K562 (cell line): ENCODE results near the gene DARS2. TPM values are rescaled to one million over a fixed set of nuclear protein-coding genes. Genes with fewer than 3 reads are reported as not detected.

ENCODE experiments used
- ATAC-seq: fragments of 200-7000 bp; cut with Tn5 transposase; 3 replicates; pipeline ENCODE4 v1.9.1; 2020; ENCODE audit warnings: moderate library complexity
- BruUV-seq: library from RNA; stranded (reverse); fragments of 400-500 nt; replicated peaks from 2 replicates; lab custom pipeline; 2021; lab: Mats Ljungman, UMichigan
- CTCF ChIA-PET: fragments of 300-600 bp; formaldehyde crosslinking; extraction: SDS; loops from one replicate; lab custom pipeline; 2021; ENCODE audit warnings: low intra/inter-chr PET ratio; lab: Yijun Ruan, JAX
- POLR2A ChIA-PET: fragments of 300-600, 350-650 bp; sonication (Branson Sonifier 250); formaldehyde crosslinking; extraction: SDS; loops from one replicate; lab custom pipeline; 2021; ENCODE audit warnings: antibody characterized with exemption, inconsistent platforms; lab: Yijun Ruan, JAX
- DNase-seq, 4 experiments: peaks; one replicate each; pipeline versions ENCODE4 v3.0.0 to v3.0.0-alpha.2; 2011 to 2018; ENCODE audit warnings: low spot score in 3 of 4, mixed read lengths in 3 of 4; ENCODE audit errors: extremely low read depth in 1 of 4
- FAIRE-seq: peaks from 2 replicates; lab custom pipeline; 2011; peaks lifted over from hg19 to GRCh38; lab: Jason Lieb, UNC
- H2AFZ ChIP-seq: 2 replicates; pipeline ENCODE4 v1.6.0; 2011; ENCODE audit warnings: low read depth, low read length, control low read depth, inconsistent platforms
- H3K27ac ChIP-seq: fragments of 200-600 bp; 3 replicates; pipeline ENCODE4 v1.8.0; 2011; ENCODE audit warnings: low read depth, mild to moderate bottlenecking, control low read depth, inconsistent platforms, low read length, moderate library complexity, mixed read lengths; ENCODE audit errors: extremely low read depth
- H3K27me3 ChIP-seq, 2 experiments: fragments of 300-600 bp in 1 of 2; 2 replicates in 1 of 2; 3 replicates in 1 of 2; pipeline versions ENCODE4 v1.6.0 to v1.8.0; 2011; ENCODE audit warnings: inconsistent platforms in 2 of 2, low read length in 2 of 2, mild to moderate bottlenecking in 1 of 2, mixed read lengths in 1 of 2, moderate library complexity in 1 of 2; ENCODE audit not compliant: control insufficient read depth in 2 of 2, insufficient read depth in 2 of 2
- H3K36me3 ChIP-seq: fragments of 300-600 bp; 3 replicates; pipeline ENCODE4 v1.8.0; 2011; ENCODE audit warnings: mild to moderate bottlenecking, low read length, inconsistent platforms; ENCODE audit not compliant: control insufficient read depth, insufficient read depth
- H3K4me1 ChIP-seq, 2 experiments: fragments of 200-600 bp in 1 of 2; replicated peaks in 1 of 2; 2 replicates in 1 of 2; 3 replicates in 1 of 2; pipeline versions ENCODE4 v1.5.1 to v1.8.0; 2011; ENCODE audit warnings: inconsistent platforms in 2 of 2, low read length in 2 of 2, mild to moderate bottlenecking in 1 of 2, mixed read lengths in 1 of 2, moderate library complexity in 1 of 2; ENCODE audit not compliant: control insufficient read depth in 2 of 2, insufficient read depth in 2 of 2
- H3K4me2 ChIP-seq: 2 replicates; pipeline ENCODE4 v1.6.1; 2011; ENCODE audit warnings: low read length, control low read depth, inconsistent platforms, mixed read lengths; ENCODE audit not compliant: insufficient read depth
- H3K4me3 ChIP-seq: fragments of 200-600 bp; sonication (generic), shearing (Covaris generic); 2 replicates; pipeline ENCODE4 v1.5.1; 2016; ENCODE audit warnings: control low read depth, inconsistent platforms
- H3K79me2 ChIP-seq: fragments of 200-600 bp; 3 replicates; pipeline ENCODE4 v1.8.0; 2011; ENCODE audit warnings: low read length, inconsistent platforms; ENCODE audit not compliant: control insufficient read depth, insufficient read depth
- H3K9ac ChIP-seq, 2 experiments: 2 replicates each; pipeline versions ENCODE4 v1.6.0 to v1.6.1; 2011; ENCODE audit warnings: low read depth in 2 of 2, low read length in 2 of 2, control low read depth in 1 of 2, inconsistent platforms in 1 of 2, mild to moderate bottlenecking in 1 of 2, mixed read lengths in 1 of 2; ENCODE audit not compliant: insufficient read depth in 1 of 2
- H3K9me1 ChIP-seq: one replicate; pipeline ENCODE4 v1.6.0; 2011; ENCODE audit warnings: inconsistent platforms, mild to moderate bottlenecking, low read length, moderate library complexity; ENCODE audit not compliant: control insufficient read depth, insufficient read depth
- H3K9me3 ChIP-seq: replicated peaks from 2 replicates; pipeline ENCODE4 v1.5.1; 2011; ENCODE audit warnings: low read depth, low read length, inconsistent platforms; ENCODE audit not compliant: control insufficient read depth, insufficient read depth
- H4K20me1 ChIP-seq: replicated peaks from 2 replicates; pipeline ENCODE4 v1.6.1; 2011; ENCODE audit warnings: low read length, inconsistent platforms, mixed read lengths; ENCODE audit not compliant: control insufficient read depth, insufficient read depth
- C11orf30 ChIP-seq: fragments of 450-650 bp; IDR thresholded peaks from 2 replicates; pipeline ENCODE4 v1.6.1; 2016; ENCODE audit warnings: low read depth, mild to moderate bottlenecking
- CBFA2T3 ChIP-seq: fragments of 450-650 bp; IDR thresholded peaks from 2 replicates; pipeline ENCODE4 v1.6.1; 2017
- ETV1 ChIP-seq: fragments of 450-650 bp; conservative IDR thresholded peaks from 2 replicates; pipeline ENCODE4 v1.6.1; 2016; ENCODE audit warnings: missing genetic modification characterization, control low read depth, low read depth, missing compliant biosample characterization
- NKRF ChIP-seq: fragments of 450-650 bp; IDR thresholded peaks from 2 replicates; pipeline ENCODE4 v1.6.1; 2016; ENCODE audit warnings: borderline replicate concordance
- SMAD1 ChIP-seq: fragments of 150-350 bp; IDR thresholded peaks from 2 replicates; pipeline ENCODE4 v1.6.1; 2014; ENCODE audit warnings: low read length, low read depth; ENCODE audit not compliant: partially characterized antibody
- SRSF7 ChIP-seq: fragments of 200-400 bp; formaldehyde crosslinking; optimal IDR thresholded peaks from 2 replicates; pipeline ENCODE3; 2017; ENCODE audit warnings: mild to moderate bottlenecking, low read depth, low read length
- YBX1 ChIP-seq: fragments of 450-650 bp; IDR thresholded peaks from 2 replicates; pipeline ENCODE4 v1.7.1; 2016; ENCODE audit warnings: mild to moderate bottlenecking
- ZNF280A ChIP-seq: fragments of 450-650 bp; IDR thresholded peaks from 2 replicates; pipeline ENCODE4 v1.6.1; 2018; ENCODE audit warnings: mild to moderate bottlenecking, low read depth; ENCODE audit not compliant: partially characterized antibody
- ZNF592 ChIP-seq: fragments of 450-650 bp; IDR thresholded peaks from 2 replicates; pipeline ENCODE4 v1.6.1; 2017; ENCODE audit warnings: antibody characterized with exemption, mild to moderate bottlenecking
- ZNF696 ChIP-seq: fragments of 250-450 bp; sonication (Bioruptor Pico); conservative IDR thresholded peaks from 2 replicates; pipeline ENCODE4 v1.4.0; 2020; ENCODE audit warnings: mild to moderate bottlenecking, moderate library complexity
- ZNF76 ChIP-seq: fragments of 250-450 bp; sonication (Bioruptor Pico); IDR thresholded peaks from 2 replicates; pipeline ENCODE4 v1.4.0; 2020; ENCODE audit warnings: mild to moderate bottlenecking, moderate library complexity, borderline replicate concordance
- ZNF764 ChIP-seq: fragments of 250-450 bp; sonication (Bioruptor Pico); IDR thresholded peaks from 2 replicates; pipeline ENCODE4 v1.4.0; 2020; ENCODE audit warnings: low read depth, mild to moderate bottlenecking, moderate library complexity
- WGBS: fragments of 100-300 bp; shearing (Covaris generic); methylation state at CpG from one replicate; pipeline ENCODE4 v1.1.6; 2016; ENCODE audit warnings: low coverage, mixed read lengths; ENCODE audit not compliant: insufficient coverage; ENCODE audit errors: missing lambda C conversion rate; 5-methylcytosine and 5-hydroxymethylcytosine counted together
- in situ Hi-C: fragments of 300-500 bp; cut with MboI; formaldehyde crosslinking; loops from 4 replicates; pipeline ENCODE4 v1.15.0; 2018; ENCODE audit warnings: inconsistent platforms, mixed read lengths
- intact Hi-C: fragments of 100-400 bp; cut with micrococcal nuclease; formaldehyde crosslinking; loops from 2 replicates; pipeline ENCODE4 v1.14.2; 2022
- polyA plus RNA-seq, 8 experiments: library from polyadenylated mRNA; depleted of rRNA in 4 of 8; stranded (reverse) in 5 of 8; unstranded in 3 of 8; fragments of >200 nt; fragmentation: Nextera tagmentation in 2 of 8; fragmentation: Illumina TruSeq in 1 of 8; extraction: Ambion mirVana in 2 of 8; extraction: Trizol in 1 of 8; gene quantifications; 2 replicates each; pipeline versions ENCODE4 v1.2.1 to v1.2.3, GENCODE V29; 2011 to 2014; ENCODE audit warnings: inconsistent platforms in 1 of 8, missing spikeins in 1 of 8
- total RNA-seq, 7 experiments: library from RNA; depleted of rRNA in 6 of 7; stranded (reverse); fragments of >200 nt in 6 of 7; fragmentation: Illumina TruSeq in 2 of 7; extraction: Trizol in 2 of 7; gene quantifications; 2 replicates each; pipeline versions ENCODE4 v1.2.1 to v1.2.3, GENCODE V29; 2011 to 2021; ENCODE audit warnings: low replicate concordance in 1 of 7

DARS2 gene
- total and polyA plus RNA-seq, 9 of the 15 experiments (the other 6 are each of a cell fraction or from before 2014, with no cell fraction given) = 36.4 to 96.7 (median 68.6) TPM

- DNase-seq = peak; percentile 28 to 79 (median 46)
- peak overlapping the region; percentile 89 for H2AFZ ChIP-seq
- no peaks in the 10 kb centered on the region for H3K9me1 ChIP-seq
- BruUV-seq = no TSS peak
- H3K4me1 ChIP-seq = peaks cover 17 to 28% of the 10 kb centered on the region in 2 experiments
- peak overlapping the region; percentile 93 for H3K27ac ChIP-seq
- peaks cover 60% of the 10 kb centered on the region for H3K79me2 ChIP-seq
- in situ Hi-C loops (no loop called here), intact Hi-C loops (loop anchor here (5.0 kb wide), 1 partner anchor 152 kb away; the partner anchor contains the start of gene RC3H1)
- H3K9me3 ChIP-seq = no peaks in the 10 kb centered on the region
- peak overlapping the region; percentile 66 to 87; a peak in 3 of 4 replicates for H3K9ac ChIP-seq
- peak; percentile 40 for FAIRE-seq
- ChIA-PET POLR2A (interaction anchor here (0.6 to 3.1 kb wide), 9 partner anchors 9 to 297 kb away, joined by 3 to 22 read pairs (median 3); partner anchors contain the start of gene SERPINC1), CTCF (no interaction called here)
- no peaks in the 10 kb centered on the region; a peak in 1 of 5 replicates for H3K27me3 ChIP-seq
- WGBS = 19% methylated on average over 15 of the region's 15 CpGs
- peak overlapping the region; percentile 75 for H3K4me2 ChIP-seq
- peak overlapping the region; percentile 86 for H3K4me3 ChIP-seq
- peaks cover 19% of the 10 kb centered on the region for H4K20me1 ChIP-seq
- peak; percentile 1 for ATAC-seq
- peaks cover 39% of the 10 kb centered on the region for H3K36me3 ChIP-seq
- peak; percentile 44; the same call in 1 of the 2 replicates for TF ChIP-seq CBFA2T3
- 0 out of 2 replicates have a peak, but pooled peaks have one; percentile 48 for TF ChIP-seq ZNF592
- TF ChIP-seq C11orf30 = peak; percentile 95
- TF ChIP-seq ZNF764 (CRISPR knock-in tag) = no peak
- no peak for TF ChIP-seq ZNF696
- TF ChIP-seq YBX1 = no peak
- no peak for TF ChIP-seq ZNF280A
- peak; percentile 30; the same call in 1 of the 2 replicates for TF ChIP-seq ETV1 (tag)
- TF ChIP-seq ZNF76 = no peak
- TF ChIP-seq NKRF = no peak
- no peak for TF ChIP-seq SMAD1
- no peak for TF ChIP-seq SRSF7
These were observed 46.0 kb downstream of the DARS2 start for GRCh38 chr1:173870252-173871075.
